NCI-H146 treated with DMSO at 0.1 percent for 48 hours (cell line): ENCODE data around the gene MLYCD.
A peak's percentile ranks its signal among the peaks of the same experiment; 100 is the strongest.

Source experiments
- DNase-seq: peaks from one replicate; lab custom pipeline; 2025; ENCODE audit not compliant: unreplicated experiment; lab: John Stamatoyannopoulos, UW

The MLYCD gene

DNA sequence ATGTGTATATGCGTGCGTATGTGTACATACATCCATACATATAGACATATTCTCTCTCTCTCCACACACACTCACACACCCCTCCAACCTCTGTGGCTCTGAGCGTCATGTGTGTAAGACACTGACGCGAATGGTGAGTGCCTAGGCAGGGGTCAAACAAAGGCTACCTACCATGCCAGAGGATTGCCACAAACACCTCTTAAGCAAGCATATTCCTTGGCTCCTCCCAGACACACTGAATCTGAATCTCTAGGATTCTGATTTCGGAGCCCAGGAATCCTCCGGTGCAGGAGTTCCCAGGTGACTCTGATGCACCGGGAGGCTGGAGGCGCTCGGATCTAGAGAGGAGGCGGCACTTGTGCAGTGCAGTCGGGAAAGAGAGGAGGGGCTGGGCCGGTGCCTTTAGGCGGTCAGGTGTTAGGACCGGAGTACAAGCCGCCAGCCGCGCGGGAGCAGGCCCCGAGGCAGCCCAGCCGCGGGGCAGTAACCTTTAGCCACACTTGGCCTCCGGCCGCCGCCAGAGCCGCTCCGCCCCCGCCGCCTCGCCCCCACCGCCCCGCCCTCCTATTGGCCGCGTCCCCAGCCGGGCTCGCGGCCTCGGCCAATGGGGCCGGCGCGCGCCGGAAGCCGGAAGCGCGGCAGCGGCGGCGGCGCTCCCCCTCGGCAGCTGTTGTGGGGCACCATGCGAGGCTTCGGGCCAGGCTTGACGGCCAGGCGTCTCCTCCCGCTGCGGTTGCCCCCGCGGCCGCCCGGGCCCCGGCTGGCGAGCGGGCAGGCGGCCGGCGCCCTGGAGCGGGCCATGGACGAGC is at the start of gene MLYCD:
Gene MLYCD (plus strand): TSS at position 653 of the 809 bp plus-strand sequence. CDS start 30 bp downstream, at position 683.
- DNase-seq, result peak; percentile 40

DNA sequence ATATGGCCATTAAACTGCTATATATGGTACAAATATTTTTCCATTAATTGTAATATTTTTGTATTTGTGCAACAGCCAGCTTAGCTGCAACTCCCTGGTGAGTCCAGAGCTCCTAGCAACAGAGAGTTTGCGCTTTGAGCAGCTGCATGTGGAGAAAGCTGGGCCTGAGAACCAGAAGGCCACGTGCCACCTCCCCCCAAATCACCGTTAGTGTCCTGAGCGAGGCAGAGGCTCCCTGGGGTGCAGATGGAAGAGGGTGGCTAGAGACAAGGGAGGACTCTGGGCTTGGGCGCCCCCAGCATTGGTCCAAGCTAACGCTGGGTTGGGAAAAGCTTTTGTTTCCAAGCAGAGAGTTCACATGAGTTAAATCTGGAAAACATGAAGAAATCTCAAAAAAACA is 49.5 kb upstream of the MLYCD start:
- no peak for DNase-seq

DNA sequence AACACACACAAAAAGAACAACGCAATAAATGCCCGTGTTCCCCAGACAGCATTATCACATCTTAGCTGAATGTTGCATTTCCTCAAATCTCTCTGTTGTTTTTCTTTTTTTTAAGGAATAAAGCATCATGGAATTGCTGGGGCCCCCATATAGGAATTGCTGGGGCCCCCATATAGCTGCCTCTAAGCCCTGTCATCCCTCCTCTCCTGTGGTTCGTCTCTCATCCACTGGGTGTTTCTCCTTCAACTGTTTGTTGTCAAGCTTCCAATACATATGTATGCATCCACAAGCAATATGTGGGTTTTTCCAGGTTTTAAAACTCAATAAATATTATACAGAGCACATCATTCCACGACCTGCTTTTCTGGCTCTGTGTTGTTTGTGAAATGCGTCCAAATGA is 48.0 kb upstream of the MLYCD start:
- DNase-seq, result no peak

DNA sequence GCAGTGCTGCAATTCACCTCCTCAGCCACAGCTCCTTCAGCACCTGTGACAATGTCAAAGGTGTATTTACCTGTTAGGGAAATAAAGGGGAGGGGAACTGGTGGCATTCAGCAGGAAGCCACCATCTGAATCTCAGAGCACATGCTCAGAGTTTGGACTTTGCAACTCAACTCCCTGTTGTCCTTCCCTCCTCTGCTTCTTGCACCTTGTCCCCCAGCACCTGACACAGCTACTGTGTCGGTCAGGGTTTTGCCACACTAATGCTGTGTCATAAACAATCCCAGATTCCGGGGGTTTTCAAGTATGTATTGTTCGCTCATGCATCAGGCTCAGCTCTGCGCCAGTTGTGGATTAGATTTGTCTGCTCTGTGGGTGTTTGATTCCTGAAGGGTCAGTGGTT is 47.4 kb upstream of the MLYCD start:
- DNase-seq, result no peak

DNA sequence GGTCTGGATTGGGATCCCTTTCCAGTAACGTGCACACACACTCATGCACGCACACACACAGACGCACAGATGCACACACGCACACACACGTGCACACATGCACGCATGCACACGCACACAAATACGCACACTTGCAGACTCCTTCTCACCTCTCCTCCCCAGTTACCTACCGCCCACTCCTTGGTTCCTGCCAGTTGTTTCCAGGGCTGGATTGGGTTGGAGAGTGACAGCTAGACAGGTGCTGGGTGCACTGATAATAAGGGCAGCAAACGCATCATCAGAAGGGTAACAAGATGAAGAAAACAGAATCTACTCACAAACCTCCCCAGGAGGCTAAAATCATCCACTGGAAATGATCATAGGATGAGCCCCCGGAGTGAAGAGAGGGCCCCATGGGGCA is 46.1 kb upstream of the MLYCD start:
- no peak for DNase-seq

DNA sequence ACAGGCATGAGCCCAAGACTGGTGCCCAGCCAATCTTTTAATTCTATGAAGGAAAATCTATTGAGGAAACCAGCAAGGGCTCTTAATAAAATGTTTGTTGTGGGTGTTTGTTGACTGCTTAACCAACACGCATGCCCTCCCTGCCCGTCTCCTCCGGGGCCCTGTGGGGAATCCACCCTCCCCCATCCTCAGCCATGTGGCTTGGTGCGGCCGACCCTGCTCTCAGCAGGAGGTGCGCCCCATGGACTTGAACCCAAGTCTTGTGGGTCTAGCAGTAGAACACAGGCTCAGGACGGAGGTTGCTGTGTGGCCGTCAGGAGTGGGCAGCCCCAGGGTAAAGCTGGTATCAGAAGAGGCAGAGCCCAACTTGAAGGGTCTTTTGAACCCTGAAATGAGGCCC is 45.1 kb upstream of the MLYCD start:
- DNase-seq, result no peak

DNA sequence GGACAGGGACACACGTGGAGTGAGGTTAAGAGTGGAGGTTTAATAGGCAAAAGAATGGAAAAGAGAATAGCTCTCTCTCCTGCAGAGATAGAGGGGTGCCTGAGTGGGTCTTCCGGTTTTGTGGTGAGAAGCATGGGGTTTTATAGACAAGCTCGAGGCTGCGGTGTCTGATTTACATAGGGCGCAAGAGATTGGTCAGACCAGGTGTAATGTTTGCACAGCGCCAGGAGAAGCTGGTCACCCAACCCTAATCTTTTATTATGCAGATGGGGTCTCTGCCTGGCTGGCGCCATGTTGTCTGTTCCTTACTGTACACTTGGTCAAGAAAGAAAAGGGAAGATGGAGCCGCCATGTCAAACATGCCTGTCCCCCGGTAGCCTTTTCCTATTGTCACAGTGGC is 44.5 kb upstream of the MLYCD start:
- peak; percentile 68 for DNase-seq

DNA sequence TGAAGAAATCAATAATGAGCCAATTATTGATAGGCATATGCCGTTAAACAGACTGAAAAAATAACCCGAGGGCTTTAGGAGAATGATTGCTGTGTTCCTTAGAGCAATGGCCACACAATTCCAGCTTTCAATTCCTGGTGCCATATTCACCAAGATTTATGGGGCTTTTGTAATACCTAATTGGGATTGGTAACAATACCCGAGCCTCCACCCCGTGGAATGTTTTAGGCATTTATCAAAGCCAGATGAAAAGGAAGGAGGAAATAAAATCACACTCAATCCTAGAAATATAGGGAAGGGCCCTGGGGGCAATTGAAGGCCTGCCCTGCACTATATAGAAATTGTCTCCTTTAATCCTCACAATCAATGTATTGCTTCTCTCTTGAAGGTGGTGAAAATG is 42.1 kb upstream of the MLYCD start:
- DNase-seq, result peak; percentile 84

DNA sequence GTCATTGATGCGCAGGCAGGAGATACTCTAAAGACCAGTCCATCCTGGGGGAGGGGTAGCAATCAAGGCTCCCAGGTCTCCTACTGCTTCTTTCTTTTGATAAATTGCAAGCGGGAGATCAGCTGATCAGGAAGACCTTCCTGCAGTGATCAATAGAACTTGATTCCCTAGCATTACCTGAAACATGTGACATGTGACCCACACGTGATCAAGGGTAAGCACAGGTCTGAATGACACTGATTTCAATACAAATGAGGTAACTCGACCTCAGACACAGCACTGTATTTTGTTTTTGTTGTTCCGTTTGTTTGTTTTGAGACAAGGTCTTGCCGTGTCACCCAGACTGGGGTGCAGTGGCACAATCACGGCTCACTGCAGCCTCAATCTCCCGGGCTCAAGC is 39.6 kb upstream of the MLYCD start:
- DNase-seq, result no peak

DNA sequence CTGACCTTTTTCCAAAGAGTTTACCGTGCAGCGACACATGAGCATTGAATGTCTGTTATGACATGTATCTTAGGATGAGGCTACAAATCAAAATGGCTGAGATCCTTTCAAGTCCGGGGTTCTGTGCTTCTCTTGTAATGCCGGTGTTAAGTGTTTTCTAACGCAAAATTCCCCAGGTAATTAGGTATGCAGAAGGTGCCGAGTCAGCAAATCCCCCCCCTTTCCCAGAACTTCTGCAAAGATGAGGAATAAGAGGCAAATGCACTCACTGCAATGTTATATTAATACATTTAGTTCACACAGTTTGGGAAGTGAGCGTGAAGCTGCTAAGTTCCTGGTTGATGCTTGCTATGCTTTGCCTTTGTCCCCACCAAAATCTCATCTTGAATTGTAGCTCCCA is 36.3 kb upstream of the MLYCD start:
- no peak for DNase-seq

DNA sequence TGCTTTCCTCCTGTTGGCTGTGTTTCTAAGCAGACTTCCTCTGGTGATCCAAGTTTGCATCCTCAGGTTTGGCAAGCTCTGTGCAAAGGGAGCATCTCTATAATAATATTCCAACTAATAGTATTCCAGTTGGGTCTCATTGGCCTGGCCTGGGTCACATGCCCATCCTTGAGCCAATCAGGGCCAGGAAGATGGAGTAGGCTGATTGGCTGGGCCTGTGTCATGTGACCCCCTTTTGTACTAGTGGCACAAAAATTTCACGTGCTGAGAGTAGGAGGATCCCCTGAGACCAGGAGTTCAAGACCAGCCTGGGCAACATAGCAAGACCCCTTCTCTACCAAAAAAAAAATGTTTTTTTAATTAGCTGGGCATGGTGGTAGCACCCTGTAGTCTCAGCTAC is 35.2 kb upstream of the MLYCD start:
- DNase-seq, result no peak

DNA sequence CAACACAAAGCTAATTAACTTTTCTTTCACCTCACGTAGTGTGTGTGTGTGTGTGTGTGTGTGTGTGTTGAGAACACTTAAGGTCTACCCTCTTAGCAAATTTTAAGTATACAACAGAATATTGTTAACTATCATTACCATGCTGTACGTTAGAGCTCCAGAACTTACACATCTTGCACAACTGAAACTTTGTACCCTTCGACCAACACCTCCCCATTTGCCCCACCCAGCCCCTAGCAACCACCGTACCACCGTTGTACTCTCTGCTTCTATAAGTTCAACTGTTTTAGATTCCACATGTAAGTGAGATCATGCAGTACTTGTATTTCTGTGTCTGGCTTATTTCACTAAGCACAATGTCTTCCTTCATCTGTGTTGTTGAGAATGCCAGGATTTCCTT is 28.1 kb upstream of the MLYCD start:
- no peak for DNase-seq

DNA sequence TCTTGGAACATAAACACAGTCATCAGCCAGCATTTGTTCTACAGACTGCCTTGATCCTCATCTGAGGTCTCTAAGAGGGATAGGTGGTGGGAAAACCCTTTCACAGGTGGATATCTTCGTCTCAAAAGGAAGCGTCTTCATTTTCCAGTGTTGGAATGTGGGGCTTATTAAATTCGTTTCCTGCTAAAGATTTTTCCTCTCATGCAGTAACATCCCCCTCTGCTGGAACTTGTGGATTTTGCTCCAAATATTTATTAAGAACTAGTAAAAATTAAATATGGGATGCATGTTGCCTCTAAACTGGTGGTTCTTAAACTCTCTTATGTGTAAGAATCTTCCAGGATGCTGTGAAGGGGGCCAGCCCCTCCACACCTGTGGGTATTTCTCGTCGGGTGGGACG is 20.1 kb upstream of the MLYCD start:
- peak; percentile 11 for DNase-seq

DNA sequence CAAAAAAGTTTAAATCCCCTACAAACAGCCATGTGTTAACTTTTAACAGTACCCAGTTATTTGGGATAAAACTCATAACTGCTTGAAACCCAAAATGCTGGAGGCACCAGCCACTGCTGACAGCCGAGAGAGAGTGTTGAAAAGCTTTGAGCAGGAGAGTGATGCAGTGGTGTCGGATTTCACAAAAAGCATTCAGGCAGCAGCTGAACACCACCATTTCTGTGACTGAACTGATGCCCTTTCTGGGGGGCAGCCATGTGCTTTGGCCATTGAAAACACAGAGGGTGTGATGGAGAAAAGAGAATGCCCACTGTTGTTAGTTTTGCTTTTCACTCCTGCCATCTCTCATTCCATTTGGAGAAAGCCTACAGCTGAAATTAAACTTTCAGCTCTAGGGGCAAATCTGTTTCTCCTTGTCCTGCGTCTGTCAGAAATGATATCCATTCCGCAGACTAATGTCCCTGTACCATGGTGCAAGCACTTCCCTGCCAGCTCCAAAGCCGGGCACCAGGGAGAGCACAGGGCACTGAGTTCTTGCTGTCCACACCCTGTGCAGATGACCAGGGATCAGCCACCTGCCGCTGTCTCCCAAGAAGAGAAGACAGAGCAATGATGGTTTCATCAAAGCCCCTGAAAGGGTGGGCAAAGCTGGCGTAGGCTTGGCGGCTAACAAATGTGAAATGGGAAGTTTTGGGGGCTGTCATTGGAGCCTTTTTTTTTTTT is 16.6 kb upstream of the MLYCD start:
- no peak for DNase-seq

DNA sequence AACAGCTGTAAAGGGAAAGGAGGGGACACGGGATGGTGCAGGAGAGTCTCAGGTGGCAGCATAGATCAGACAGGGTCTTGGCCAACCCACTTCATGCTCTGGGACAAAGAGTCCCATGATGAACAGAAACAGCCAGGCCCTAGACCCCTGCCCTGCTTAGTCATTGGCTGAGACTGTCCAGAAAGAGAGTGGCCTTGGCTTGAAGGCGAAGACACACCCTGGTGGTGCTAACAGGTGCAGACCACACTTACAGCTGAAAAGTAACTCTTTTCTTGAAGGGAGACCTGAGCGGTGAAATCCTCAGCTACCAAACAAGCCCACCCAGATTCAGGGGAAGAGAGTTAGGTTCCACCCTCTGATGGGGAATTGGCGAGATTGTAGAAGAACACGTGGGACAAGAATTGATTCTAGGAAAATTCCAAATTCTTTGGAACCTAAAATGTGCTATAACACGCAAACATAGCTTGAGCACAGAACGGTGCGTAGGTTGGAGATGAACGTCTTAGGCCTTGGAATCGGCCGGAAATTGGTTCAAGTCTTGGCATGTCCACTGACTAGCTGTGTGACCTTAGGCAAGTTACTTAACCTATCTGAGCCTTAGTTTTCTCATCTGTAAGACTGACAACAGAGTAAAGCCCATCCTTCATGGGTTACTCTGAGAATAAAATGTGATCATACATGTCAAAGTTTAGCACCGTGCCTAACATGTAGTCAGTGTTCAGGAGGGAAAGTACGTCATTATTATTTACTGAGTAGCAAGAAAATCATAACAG is 12.5 kb upstream of the MLYCD start:
- no peak for DNase-seq

DNA sequence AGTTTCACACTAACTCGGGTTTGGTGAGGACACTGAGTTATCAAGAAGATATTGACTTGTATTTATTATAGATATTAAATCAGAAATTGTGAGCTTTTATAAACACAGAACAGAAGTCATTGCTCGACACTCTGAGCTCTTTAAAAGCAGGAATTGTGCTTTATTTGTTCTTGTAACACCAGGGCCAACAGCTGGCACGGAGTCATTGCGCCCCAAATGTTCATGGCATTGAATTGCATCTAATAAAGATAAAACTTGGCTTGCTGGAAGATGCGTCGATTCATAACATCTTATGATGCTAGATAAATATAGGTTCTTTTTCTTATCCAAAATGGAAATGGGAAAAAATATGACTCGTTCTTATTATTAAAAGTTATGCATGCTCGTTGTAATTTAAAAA is 11.8 kb upstream of the MLYCD start:
- no peak for DNase-seq

DNA sequence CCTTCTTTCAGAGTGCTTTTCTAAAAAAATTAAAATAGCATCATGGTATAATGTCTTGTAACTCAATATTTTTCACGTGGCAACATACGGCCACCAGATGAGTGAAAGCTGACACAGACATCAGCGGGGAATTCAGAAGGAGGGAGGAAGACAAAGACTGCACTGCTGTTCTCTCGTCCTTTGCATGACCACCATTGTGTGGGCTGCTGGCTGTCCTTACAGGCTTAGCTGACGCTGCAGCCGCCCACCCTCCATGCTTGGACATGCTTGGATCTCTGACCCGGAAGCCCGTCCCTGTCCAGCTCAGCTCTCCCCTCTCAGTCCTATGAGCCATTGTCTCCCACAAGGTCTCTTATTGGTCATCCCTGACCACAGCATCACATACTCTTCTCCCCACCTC is 11.4 kb upstream of the MLYCD start:
- DNase-seq, result no peak

DNA sequence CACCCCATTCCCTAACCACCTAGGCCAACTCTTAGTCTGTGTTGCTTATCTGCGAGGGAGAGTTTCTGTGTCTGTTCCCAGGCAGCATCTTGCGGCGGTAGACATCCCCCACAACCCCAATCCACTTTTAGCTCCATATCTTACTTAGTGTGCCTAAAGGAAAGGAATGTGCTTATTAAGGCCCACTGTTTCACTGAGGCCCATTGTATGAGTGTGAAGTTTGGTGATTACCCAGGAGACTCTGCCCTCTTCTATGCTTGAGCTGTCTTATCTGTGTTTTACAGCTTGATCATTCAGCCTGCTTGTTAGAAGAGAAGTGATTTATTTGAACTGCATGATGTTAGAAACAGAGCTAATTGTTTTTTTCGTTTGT is 10.3 kb upstream of the MLYCD start:
- DNase-seq, result no peak

DNA sequence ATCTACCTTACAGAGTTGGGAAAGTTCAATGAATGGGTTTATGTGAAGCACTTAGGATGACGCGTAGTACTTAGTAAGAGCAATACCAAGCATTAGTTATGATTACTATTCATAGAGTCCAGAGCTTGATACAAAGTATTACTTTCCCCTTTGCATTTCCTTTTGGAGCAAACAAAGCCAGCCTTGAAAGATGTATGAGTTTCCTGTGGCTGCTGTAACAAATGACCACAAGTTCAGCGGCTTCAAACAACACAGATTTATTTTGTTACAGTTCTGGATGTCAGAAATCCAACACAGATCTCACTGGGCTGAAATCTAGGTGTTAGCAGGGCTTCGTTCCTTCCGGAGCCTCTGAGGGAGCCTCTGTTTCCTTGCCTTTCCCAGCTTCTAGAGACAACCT is 8.6 kb upstream of the MLYCD start:
- DNase-seq, result no peak

DNA sequence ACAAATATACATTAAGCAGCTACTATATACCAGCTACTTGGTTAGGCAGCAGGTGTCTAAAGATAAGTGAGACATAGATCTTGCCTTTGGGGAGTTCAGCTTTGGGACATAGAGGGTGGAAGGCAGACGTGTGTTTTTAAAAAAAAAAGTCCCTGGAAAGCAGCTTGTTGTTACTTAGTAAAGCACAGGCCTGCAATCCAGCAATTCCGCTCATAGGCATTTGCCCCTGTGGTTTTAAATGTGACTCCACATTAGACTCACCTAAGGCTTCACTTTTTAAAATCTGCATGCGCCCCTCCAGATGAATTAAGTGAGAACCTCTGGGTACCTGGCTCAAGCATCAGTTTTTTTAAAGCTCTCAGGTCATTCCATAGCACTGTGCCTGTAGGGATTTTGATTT is 7.2 kb upstream of the MLYCD start:
- no peak for DNase-seq

DNA sequence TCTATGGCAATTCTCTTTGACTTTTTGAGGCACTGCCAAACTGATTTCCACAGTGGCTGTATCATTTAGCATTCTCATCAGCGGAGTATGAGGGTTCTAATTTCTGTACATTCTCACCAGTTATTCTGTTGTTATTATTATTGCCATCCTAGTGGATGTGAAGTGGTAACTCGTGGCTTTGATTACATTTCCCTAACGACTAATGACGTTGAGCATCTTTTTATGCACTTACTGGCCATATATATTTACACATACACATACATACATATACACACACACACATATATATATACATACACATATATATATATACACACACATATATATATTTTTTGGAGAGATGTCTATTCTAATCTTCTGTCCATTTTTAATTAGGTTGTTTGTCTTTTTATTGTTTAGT is 3.7 kb upstream of the MLYCD start:
- no peak for DNase-seq

DNA sequence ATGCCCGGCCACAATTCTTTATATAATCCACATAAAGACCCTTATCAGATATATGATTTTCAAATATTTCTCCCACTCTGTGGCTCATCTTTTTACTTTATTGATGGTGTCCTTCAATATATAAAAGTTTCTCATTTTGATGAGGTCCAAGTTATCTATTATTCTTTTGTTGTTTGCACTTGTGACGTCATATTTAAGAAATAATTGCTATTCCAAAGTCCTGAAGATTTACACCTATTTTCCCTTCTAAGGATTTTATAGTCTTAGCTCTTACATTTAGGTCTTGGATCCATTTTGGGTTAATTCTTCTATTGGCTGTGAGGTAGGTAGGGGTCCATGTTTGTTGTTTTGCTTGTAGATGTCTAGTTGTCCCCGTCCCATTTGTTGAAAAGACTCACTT is 3.0 kb upstream of the MLYCD start:
- DNase-seq, result no peak
